ENCODE data around the gene GPD2.

The GPD2 gene

GRCh38 chr2:156598563-156598962, 162.4 kb downstream of the GPD2 start:
- no peaks in the 10 kb centered on the region for H3K9me3 ChIP-seq (ENCODE audit: control insufficient read depth, low read length)
- no peak overlapping the region for H3K23ac ChIP-seq (ENCODE audit: low read length in 2 of 2)
- H3K79me1 ChIP-seq (replicated peaks; ENCODE audit: low read length, poor library complexity, severe bottlenecking): no peaks in the 10 kb centered on the region
- H3K27me3 ChIP-seq (ENCODE audit: control insufficient read depth in 1 of 2, insufficient read depth in 1 of 2, low read length in 2 of 2): no peaks in the 10 kb centered on the region
- H2BK15ac ChIP-seq (ENCODE audit: low read depth, poor library complexity, severe bottlenecking): no peak overlapping the region
- H3K4ac ChIP-seq (ENCODE audit: low read depth in 1 of 2, low read length in 2 of 2): no peak overlapping the region
- H3K4me1 ChIP-seq (ENCODE audit: control insufficient read depth, insufficient read depth, low read depth, low read length): no peaks in the 10 kb centered on the region
- H4K8ac ChIP-seq (ENCODE audit: low read length): no peak overlapping the region
- no peak overlapping the region for H2AK5ac ChIP-seq (ENCODE audit: low read length, severe bottlenecking)
- no peak overlapping the region for H3K4me3 ChIP-seq (ENCODE audit: insufficient read depth in 1 of 2, low read depth in 1 of 2, low read length in 2 of 2)
- H3K4me2 ChIP-seq (ENCODE audit: low read length, poor library complexity, severe bottlenecking): no peak overlapping the region
- no peak overlapping the region for H3K27ac ChIP-seq (ENCODE audit: low read length, poor library complexity, severe bottlenecking)
- H3K18ac ChIP-seq (ENCODE audit: low read depth in 1 of 2, low read length in 2 of 2): no peak overlapping the region
- no peak for DNase-seq
- H4K91ac ChIP-seq (ENCODE audit: low read length): no peak overlapping the region
- no peak overlapping the region for H3K9ac ChIP-seq (ENCODE audit: low read length)
- H2BK5ac ChIP-seq (ENCODE audit: low read depth, low read length, poor library complexity, severe bottlenecking): no peak overlapping the region
- WGBS: 67% methylated on average over 1 of the region's 1 CpG
- no peak overlapping the region for H2BK12ac ChIP-seq (ENCODE audit: low read length in 2 of 2)
- no peak overlapping the region for H2AFZ ChIP-seq (ENCODE audit: low read depth, low read length)
- no peaks in the 10 kb centered on the region for H3K36me3 ChIP-seq (ENCODE audit: control insufficient read depth in 1 of 2, insufficient read depth in 2 of 2, low read depth in 1 of 2, low read length in 2 of 2)
- no peak overlapping the region for H3K14ac ChIP-seq (ENCODE audit: low read length in 2 of 2)
- H2BK120ac ChIP-seq (ENCODE audit: low read depth, low read length): no peak overlapping the region

GRCh38 chr2:156600196-156600595, 164.0 kb downstream of the GPD2 start:
- no peaks in the 10 kb centered on the region for H3K27me3 ChIP-seq (ENCODE audit: control insufficient read depth in 1 of 2, insufficient read depth in 1 of 2, low read length in 2 of 2)
- H2BK120ac ChIP-seq (ENCODE audit: low read depth, low read length): no peak overlapping the region
- H3K18ac ChIP-seq (ENCODE audit: low read depth in 1 of 2, low read length in 2 of 2): no peak overlapping the region
- no peak overlapping the region for H3K4ac ChIP-seq (ENCODE audit: low read depth in 1 of 2, low read length in 2 of 2)
- no peaks in the 10 kb centered on the region for H3K4me1 ChIP-seq (ENCODE audit: control insufficient read depth, insufficient read depth, low read depth, low read length)
- H2BK5ac ChIP-seq (ENCODE audit: low read depth, low read length, poor library complexity, severe bottlenecking): no peak overlapping the region
- WGBS: no CpG with 5 or more reads among the region's 3 CpGs
- no peak overlapping the region for H3K27ac ChIP-seq (ENCODE audit: low read length, poor library complexity, severe bottlenecking)
- H3K9ac ChIP-seq (ENCODE audit: low read length): no peak overlapping the region
- no peaks in the 10 kb centered on the region for H3K9me3 ChIP-seq (ENCODE audit: control insufficient read depth, low read length)
- H3K23ac ChIP-seq (ENCODE audit: low read length in 2 of 2): no peak overlapping the region
- no peak overlapping the region for H4K91ac ChIP-seq (ENCODE audit: low read length)
- no peak overlapping the region for H3K14ac ChIP-seq (ENCODE audit: low read length in 2 of 2)
- no peaks in the 10 kb centered on the region for H3K79me1 ChIP-seq (replicated peaks; ENCODE audit: low read length, poor library complexity, severe bottlenecking)
- no peak overlapping the region for H2BK15ac ChIP-seq (ENCODE audit: low read depth, poor library complexity, severe bottlenecking)
- no peaks in the 10 kb centered on the region for H3K36me3 ChIP-seq (ENCODE audit: control insufficient read depth in 1 of 2, insufficient read depth in 2 of 2, low read depth in 1 of 2, low read length in 2 of 2)
- H2AFZ ChIP-seq (ENCODE audit: low read depth, low read length): no peak overlapping the region
- no peak overlapping the region for H2AK5ac ChIP-seq (ENCODE audit: low read length, severe bottlenecking)
- H4K8ac ChIP-seq (ENCODE audit: low read length): no peak overlapping the region
- H3K4me2 ChIP-seq (ENCODE audit: low read length, poor library complexity, severe bottlenecking): no peak overlapping the region
- H3K4me3 ChIP-seq (ENCODE audit: insufficient read depth in 1 of 2, low read depth in 1 of 2, low read length in 2 of 2): no peak overlapping the region
- no peak overlapping the region for H2BK12ac ChIP-seq (ENCODE audit: low read length in 2 of 2)
- DNase-seq: no peak

GRCh38 chr2:156601855-156602551, 165.8 kb downstream of the GPD2 start:
- Histone ChIP-seq H2AFZ (ENCODE audit: low read depth, low read length) (no peak overlapping the region), H2BK12ac (ENCODE audit: low read length in 2 of 2) (no peak overlapping the region), H3K14ac (ENCODE audit: low read length in 2 of 2) (no peak overlapping the region), H2AK5ac (ENCODE audit: low read length, severe bottlenecking) (no peak overlapping the region), H2BK5ac (ENCODE audit: low read depth, low read length, poor library complexity, severe bottlenecking) (no peak overlapping the region), H3K9ac (ENCODE audit: low read length) (no peak overlapping the region), H3K4ac (ENCODE audit: low read depth in 1 of 2, low read length in 2 of 2) (no peak overlapping the region), H3K9me3 (ENCODE audit: control insufficient read depth, low read length) (no peaks in the 10 kb centered on the region), H3K36me3 (ENCODE audit: control insufficient read depth in 1 of 2, insufficient read depth in 2 of 2, low read depth in 1 of 2, low read length in 2 of 2) (no peaks in the 10 kb centered on the region), H3K4me3 (ENCODE audit: insufficient read depth in 1 of 2, low read depth in 1 of 2, low read length in 2 of 2) (no peak overlapping the region), H3K23ac (ENCODE audit: low read length in 2 of 2) (no peak overlapping the region), H3K27ac (ENCODE audit: low read length, poor library complexity, severe bottlenecking) (no peak overlapping the region), H3K27me3 (ENCODE audit: control insufficient read depth in 1 of 2, insufficient read depth in 1 of 2, low read length in 2 of 2) (no peaks in the 10 kb centered on the region), H2BK15ac (ENCODE audit: low read depth, poor library complexity, severe bottlenecking) (no peak overlapping the region), H3K79me1 (replicated peaks; ENCODE audit: low read length, poor library complexity, severe bottlenecking) (no peaks in the 10 kb centered on the region), H3K4me2 (ENCODE audit: low read length, poor library complexity, severe bottlenecking) (no peak overlapping the region), H3K18ac (ENCODE audit: low read depth in 1 of 2, low read length in 2 of 2) (no peak overlapping the region), H3K4me1 (ENCODE audit: control insufficient read depth, insufficient read depth, low read depth, low read length) (no peaks in the 10 kb centered on the region), H4K91ac (ENCODE audit: low read length) (no peak overlapping the region), H4K8ac (ENCODE audit: low read length) (no peak overlapping the region), H2BK120ac (ENCODE audit: low read depth, low read length) (no peak overlapping the region)
- DNase-seq: no peak
- 91% methylated on average over 4 of the region's 6 CpGs for WGBS

GRCh38 chr2:156602552-156602933, 166.4 kb downstream of the GPD2 start:
- H3K4ac ChIP-seq (ENCODE audit: low read depth in 1 of 2, low read length in 2 of 2): no peak overlapping the region
- H2AK5ac ChIP-seq (ENCODE audit: low read length, severe bottlenecking): no peak overlapping the region
- no peak overlapping the region for H4K8ac ChIP-seq (ENCODE audit: low read length)
- H3K23ac ChIP-seq (ENCODE audit: low read length in 2 of 2): no peak overlapping the region
- H3K18ac ChIP-seq (ENCODE audit: low read depth in 1 of 2, low read length in 2 of 2): no peak overlapping the region
- H3K4me3 ChIP-seq (ENCODE audit: insufficient read depth in 1 of 2, low read depth in 1 of 2, low read length in 2 of 2): no peak overlapping the region
- no peaks in the 10 kb centered on the region for H3K79me1 ChIP-seq (replicated peaks; ENCODE audit: low read length, poor library complexity, severe bottlenecking)
- no peak overlapping the region for H3K27ac ChIP-seq (ENCODE audit: low read length, poor library complexity, severe bottlenecking)
- H2BK120ac ChIP-seq (ENCODE audit: low read depth, low read length): no peak overlapping the region
- DNase-seq: no peak
- no peak overlapping the region for H3K4me2 ChIP-seq (ENCODE audit: low read length, poor library complexity, severe bottlenecking)
- H3K14ac ChIP-seq (ENCODE audit: low read length in 2 of 2): no peak overlapping the region
- no peak overlapping the region for H2AFZ ChIP-seq (ENCODE audit: low read depth, low read length)
- H3K36me3 ChIP-seq (ENCODE audit: control insufficient read depth in 1 of 2, insufficient read depth in 2 of 2, low read depth in 1 of 2, low read length in 2 of 2): no peaks in the 10 kb centered on the region
- H2BK12ac ChIP-seq (ENCODE audit: low read length in 2 of 2): no peak overlapping the region
- no peak overlapping the region for H2BK5ac ChIP-seq (ENCODE audit: low read depth, low read length, poor library complexity, severe bottlenecking)
- H3K27me3 ChIP-seq (ENCODE audit: control insufficient read depth in 1 of 2, insufficient read depth in 1 of 2, low read length in 2 of 2): no peaks in the 10 kb centered on the region
- no peak overlapping the region for H4K91ac ChIP-seq (ENCODE audit: low read length)
- no peak overlapping the region for H3K9ac ChIP-seq (ENCODE audit: low read length)
- no peak overlapping the region for H2BK15ac ChIP-seq (ENCODE audit: low read depth, poor library complexity, severe bottlenecking)
- no peaks in the 10 kb centered on the region for H3K9me3 ChIP-seq (ENCODE audit: control insufficient read depth, low read length)
- no peaks in the 10 kb centered on the region for H3K4me1 ChIP-seq (ENCODE audit: control insufficient read depth, insufficient read depth, low read depth, low read length)

Measured in mesenchymal stem cell (in vitro differentiated cells and primary cell).